Bronchial epithelial cell (primary cell): ENCODE results near the gene LORICRIN. TPM values are rescaled to one million over a fixed set of nuclear protein-coding genes. Genes with fewer than 3 reads are reported as not detected.

Source experiments
- DNase-seq: peaks from one replicate; pipeline ENCODE4 v3.0.0-alpha.2; 2010; ENCODE audit warnings: low read depth
- FAIRE-seq: peaks from 2 replicates; lab custom pipeline; 2011; peaks lifted over from hg19 to GRCh38; lab: Jason Lieb, UNC
- H3K27me3 ChIP-seq: 2 replicates; pipeline ENCODE4 v1.5.1; 2011; ENCODE audit warnings: low read length; ENCODE audit not compliant: control insufficient read depth, insufficient read depth
- H3K36me3 ChIP-seq: 2 replicates; pipeline ENCODE4 v1.5.1; 2011; ENCODE audit warnings: low read length; ENCODE audit not compliant: control insufficient read depth, insufficient read depth
- H3K4me3 ChIP-seq: 2 replicates; pipeline ENCODE4 v1.5.1; 2011; ENCODE audit warnings: mild to moderate bottlenecking, low read depth, low read length, control low read depth
- CTCF ChIP-seq: IDR thresholded peaks from 2 replicates; pipeline ENCODE4 v1.5.1; 2011; ENCODE audit warnings: mild to moderate bottlenecking, moderate library complexity, low read length, control low read depth, inconsistent platforms; ENCODE audit not compliant: insufficient read depth, severe bottlenecking
- total RNA-seq: library from RNA; depleted of rRNA; stranded (reverse); fragments of >200 nt; gene quantifications from 2 replicates; pipeline ENCODE4 v1.2.1, GENCODE V29; 2014

The LORICRIN gene
- total RNA-seq, 1 donor from 2014 or later, result not detected

GRCh38 chr1:153260585-153261280 lies 1.2 kb downstream of the LORICRIN start:
- FAIRE-seq, result no peak
- H3K27me3 ChIP-seq, result peaks cover 31% of the 10 kb centered on the region

DNA sequence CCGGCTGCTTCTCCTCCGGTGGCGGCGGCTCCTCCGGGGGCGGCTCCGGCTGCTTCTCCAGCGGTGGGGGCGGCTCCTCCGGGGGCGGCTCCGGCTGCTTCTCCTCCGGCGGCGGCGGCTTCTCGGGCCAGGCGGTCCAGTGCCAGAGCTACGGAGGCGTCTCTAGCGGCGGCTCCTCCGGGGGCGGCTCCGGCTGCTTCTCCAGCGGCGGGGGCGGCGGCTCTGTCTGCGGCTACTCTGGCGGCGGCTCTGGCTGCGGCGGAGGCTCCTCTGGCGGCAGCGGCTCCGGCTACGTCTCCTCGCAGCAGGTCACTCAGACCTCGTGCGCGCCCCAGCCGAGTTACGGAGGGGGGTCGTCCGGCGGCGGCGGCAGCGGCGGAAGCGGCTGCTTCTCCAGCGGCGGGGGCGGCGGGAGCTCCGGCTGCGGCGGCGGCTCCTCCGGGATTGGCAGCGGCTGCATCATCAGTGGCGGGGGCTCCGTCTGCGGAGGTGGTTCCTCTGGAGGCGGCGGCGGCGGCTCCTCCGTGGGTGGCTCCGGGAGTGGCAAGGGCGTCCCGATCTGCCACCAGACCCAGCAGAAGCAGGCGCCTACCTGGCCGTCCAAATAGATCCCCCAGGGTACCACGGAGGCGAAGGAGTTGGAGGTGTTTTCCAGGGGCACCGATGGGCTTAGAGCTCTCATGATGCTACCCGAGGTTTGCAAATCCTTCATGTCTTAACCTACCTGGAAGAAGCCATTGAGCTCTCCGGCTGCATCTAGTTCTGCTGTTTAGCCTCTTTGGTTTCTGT lies 2.0 kb downstream of the LORICRIN start:
- H3K27me3 ChIP-seq, result peaks cover 31% of the 10 kb centered on the region
- no peaks in the 10 kb centered on the region for H3K36me3 ChIP-seq
- DNase-seq (no peak), FAIRE-seq (no peak)
- TF ChIP-seq CTCF, result no peak
- peak overlapping the region; percentile 12 for H3K4me3 ChIP-seq

More at GRCh38 chr1:153260585-153261280, 1.2 kb downstream of the LORICRIN start:
- Histone ChIP-seq H3K4me3 (no peak overlapping the region), H3K36me3 (no peaks in the 10 kb centered on the region)
- no peak for TF ChIP-seq CTCF
- DNase-seq, result peak; percentile 3

GRCh38 chr1:153262070-153262366 lies 2.5 kb downstream of the LORICRIN start:
- Histone ChIP-seq H3K27me3 (peaks cover 31% of the 10 kb centered on the region), H3K4me3 (no peak overlapping the region), H3K36me3 (no peaks in the 10 kb centered on the region)
- TF ChIP-seq CTCF, result no peak
- no peak for FAIRE-seq
- no peak for DNase-seq

- no peak for TF ChIP-seq CTCF
- Histone ChIP-seq H3K27me3 (peaks cover 31% of the 10 kb centered on the region), H3K4me3 (no peak overlapping the region), H3K36me3 (no peaks in the 10 kb centered on the region)
- DNase-seq, result no peak
- FAIRE-seq, result no peak
Observed at GRCh38 chr1:153262462-153263157, 3.1 kb downstream of the LORICRIN start.

DNA sequence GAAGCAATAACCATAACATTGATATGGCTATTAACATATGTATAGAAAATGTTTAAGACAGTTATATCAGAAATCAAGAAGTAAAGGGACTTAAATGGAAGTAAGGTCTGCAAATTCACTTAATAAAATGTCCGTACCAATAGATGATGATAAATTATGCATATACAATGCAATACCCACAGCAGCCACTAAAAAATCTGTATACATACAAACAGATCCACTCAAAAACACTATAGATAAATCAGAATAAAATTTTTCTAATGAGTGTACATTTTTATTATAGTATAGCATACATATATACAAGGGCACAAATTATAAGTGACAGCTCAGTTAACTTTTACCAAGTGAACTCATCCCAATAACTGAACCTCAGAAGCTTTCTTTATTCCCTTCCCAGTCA lies 6.0 kb downstream of the LORICRIN start:
- DNase-seq (no peak), FAIRE-seq (no peak)
- Histone ChIP-seq H3K4me3 (no peak overlapping the region), H3K27me3 (peaks cover 26% of the 10 kb centered on the region), H3K36me3 (no peaks in the 10 kb centered on the region)
- TF ChIP-seq CTCF, result no peak
